Naive B cell (primary cell): ENCODE results near the gene GRIFIN. TPM values are rescaled to one million over a fixed set of nuclear protein-coding genes. Genes with fewer than 3 reads are reported as not detected.
A peak's percentile ranks its signal among the peaks of the same experiment; 100 is the strongest.

Experiments
- ATAC-seq, 2 donors: fragments of 150-1000 bp; cut with Tn5 transposase; 2 replicates each; pipeline ENCODE4 v1.10.0; 2021; ENCODE audit warnings: low read depth in 2 of 2, mild to moderate bottlenecking in 2 of 2, moderate library complexity in 2 of 2
- DNase-seq: peaks from one replicate; pipeline ENCODE4 v3.0.0; 2022
- H3K27ac Mint-ChIP-seq, 6 donors: one replicate each; pipeline ENCODE4 v1.8.0; 2020 to 2022; ENCODE audit warnings: mild to moderate bottlenecking in 6 of 6, mixed read lengths in 6 of 6, moderate library complexity in 5 of 6, inconsistent platforms in 2 of 6
- H3K27me3 Mint-ChIP-seq, 3 donors: one replicate each; pipeline ENCODE4 v1.8.0; 2021 to 2022; ENCODE audit warnings: mixed read lengths in 3 of 3, mild to moderate bottlenecking in 1 of 3
- H3K36me3 Mint-ChIP-seq, 2 donors: one replicate each; pipeline ENCODE4 v1.8.0; 2020 to 2022; ENCODE audit warnings: mixed read lengths in 2 of 2, inconsistent platforms in 1 of 2, mild to moderate bottlenecking in 1 of 2
- H3K4me1 Mint-ChIP-seq, 3 donors: one replicate each; pipeline ENCODE4 v1.8.0; 2020 to 2022; ENCODE audit warnings: mixed read lengths in 3 of 3, inconsistent platforms in 1 of 3, mild to moderate bottlenecking in 1 of 3, moderate library complexity in 1 of 3
- H3K4me3 Mint-ChIP-seq, 8 donors: one replicate each; pipeline ENCODE4 v1.8.0; 2020 to 2022; ENCODE audit warnings: mild to moderate bottlenecking in 8 of 8, mixed read lengths in 8 of 8, moderate library complexity in 8 of 8, inconsistent platforms in 2 of 8
- H3K9me3 Mint-ChIP-seq, 7 donors: one replicate each; pipeline ENCODE4 v1.8.0; 2020 to 2022; ENCODE audit warnings: mixed read lengths in 7 of 7, mild to moderate bottlenecking in 5 of 7, inconsistent platforms in 2 of 7, moderate library complexity in 1 of 7
- polyA plus RNA-seq, 6 donors: library from polyadenylated mRNA; unstranded; fragments of 300-500 nt; fragmentation: Illumina TruSeq; gene quantifications; one replicate each; pipeline ENCODE4 v1.2.3, GENCODE V29; 2021; ENCODE audit warnings: low read depth in 6 of 6

The GRIFIN gene
- polyA plus RNA-seq, 6 donors from 2014 or later, result not detected

DNA sequence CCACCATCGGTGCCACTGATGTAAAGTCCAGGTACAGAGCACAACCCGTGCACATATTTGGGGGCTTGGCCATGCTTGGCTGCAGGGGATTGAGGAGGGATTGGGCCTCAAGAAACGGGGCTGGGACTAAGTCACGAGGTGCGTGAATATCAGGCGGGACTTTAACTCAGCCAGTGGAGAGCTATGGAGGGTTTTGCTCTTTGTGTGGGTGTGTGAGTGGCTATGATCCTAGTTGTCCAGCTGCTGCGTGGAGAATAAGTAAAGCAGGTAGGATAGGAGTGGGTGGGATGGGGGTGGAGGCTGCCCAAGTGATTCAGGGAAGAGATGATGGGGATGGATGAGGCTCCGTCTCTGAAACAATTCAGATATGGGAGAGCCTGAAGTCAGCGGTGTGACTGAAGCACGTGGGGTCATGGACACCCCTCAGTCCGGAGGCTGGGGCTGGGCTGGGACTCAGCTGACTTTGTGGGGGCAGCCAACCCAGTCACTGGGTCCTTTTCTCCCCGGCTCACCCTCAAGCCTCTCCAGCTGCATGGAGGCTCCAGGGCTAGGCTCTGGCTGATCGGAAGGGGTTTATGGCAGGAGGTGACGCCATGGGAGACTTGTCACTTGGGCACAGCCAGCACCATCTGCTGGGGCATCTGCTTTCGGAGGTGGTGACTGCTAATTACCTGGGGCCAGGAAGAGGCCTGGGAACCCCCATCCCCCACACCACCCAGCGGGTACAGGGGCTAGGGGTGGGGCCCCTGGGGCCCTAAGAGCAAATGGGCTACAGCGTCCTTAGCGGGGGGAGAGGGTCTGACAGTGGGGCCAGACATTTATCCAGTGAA is 41.7 kb upstream of the GRIFIN start:
- peak overlapping the region; percentile 4 to 95 (median 86) for H3K27ac Mint-ChIP-seq
- peaks cover 32 to 45% (median 40%) of the 10 kb centered on the region in 3 donors for H3K4me1 Mint-ChIP-seq
- no peak for ATAC-seq
- H3K9me3 Mint-ChIP-seq, result no peaks in the 10 kb centered on the region
- no peaks in the 10 kb centered on the region for H3K27me3 Mint-ChIP-seq
- peaks cover 0 to 10% of the 10 kb centered on the region in 2 donors for H3K36me3 Mint-ChIP-seq
- DNase-seq, result no peak
- H3K4me3 Mint-ChIP-seq, result peak overlapping the region; percentile 65 to 88 (median 81)

- peaks cover 34 to 45% (median 40%) of the 10 kb centered on the region in 3 donors for H3K4me1 Mint-ChIP-seq
- H3K36me3 Mint-ChIP-seq, result peaks cover 0 to 5% of the 10 kb centered on the region in 2 donors
- DNase-seq, result no peak
- H3K27ac Mint-ChIP-seq, result peak overlapping the region in 2 of 6 donors; percentile 7 to 42
- no peak for ATAC-seq
- no peaks in the 10 kb centered on the region for H3K27me3 Mint-ChIP-seq
- H3K9me3 Mint-ChIP-seq, result no peaks in the 10 kb centered on the region
- peak overlapping the region in 2 of 8 donors; percentile 9 to 85 for H3K4me3 Mint-ChIP-seq
Observed at GRCh38 chr7:2517026-2517425, 40.8 kb upstream of the GRIFIN start.

DNA sequence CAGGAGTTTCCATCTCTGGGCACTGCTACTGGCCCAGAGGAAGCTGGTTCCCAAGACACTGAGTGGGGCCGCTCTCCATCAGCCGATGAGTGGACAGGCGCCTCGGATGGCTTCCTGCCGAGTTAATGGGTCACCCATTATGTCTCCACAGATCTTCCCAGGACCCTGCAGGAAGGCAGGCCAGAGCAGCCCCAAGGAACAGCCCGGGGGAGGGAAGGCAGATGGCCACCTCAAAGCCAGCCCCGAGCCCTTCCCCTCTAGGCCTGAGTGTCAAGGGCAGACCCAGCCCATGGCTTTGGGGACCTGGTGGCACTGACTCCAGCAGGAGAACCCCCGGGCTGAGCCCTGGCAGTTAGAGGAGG is 40.0 kb upstream of the GRIFIN start:
- ATAC-seq, result no peak
- H3K36me3 Mint-ChIP-seq, result no peaks in the 10 kb centered on the region
- peak overlapping the region in 3 of 6 donors; percentile 36 to 39 (median 38) for H3K27ac Mint-ChIP-seq
- H3K9me3 Mint-ChIP-seq, result no peaks in the 10 kb centered on the region
- H3K27me3 Mint-ChIP-seq, result no peaks in the 10 kb centered on the region
- H3K4me1 Mint-ChIP-seq, result peaks cover 33 to 46% (median 40%) of the 10 kb centered on the region in 3 donors
- peak overlapping the region in 1 of 8 donors; percentile 77 for H3K4me3 Mint-ChIP-seq
- DNase-seq, result no peak

GRCh38 chr7:2515424-2516193 is 39.4 kb upstream of the GRIFIN start:
- H3K9me3 Mint-ChIP-seq, result no peaks in the 10 kb centered on the region
- H3K36me3 Mint-ChIP-seq, result no peaks in the 10 kb centered on the region
- ATAC-seq, result no peak
- no peaks in the 10 kb centered on the region for H3K27me3 Mint-ChIP-seq
- H3K27ac Mint-ChIP-seq, result peak overlapping the region in 1 of 6 donors; percentile 39
- no peak for DNase-seq
- H3K4me3 Mint-ChIP-seq, result peak overlapping the region in 1 of 8 donors; percentile 33
- peaks cover 34 to 51% (median 42%) of the 10 kb centered on the region in 3 donors for H3K4me1 Mint-ChIP-seq

DNA sequence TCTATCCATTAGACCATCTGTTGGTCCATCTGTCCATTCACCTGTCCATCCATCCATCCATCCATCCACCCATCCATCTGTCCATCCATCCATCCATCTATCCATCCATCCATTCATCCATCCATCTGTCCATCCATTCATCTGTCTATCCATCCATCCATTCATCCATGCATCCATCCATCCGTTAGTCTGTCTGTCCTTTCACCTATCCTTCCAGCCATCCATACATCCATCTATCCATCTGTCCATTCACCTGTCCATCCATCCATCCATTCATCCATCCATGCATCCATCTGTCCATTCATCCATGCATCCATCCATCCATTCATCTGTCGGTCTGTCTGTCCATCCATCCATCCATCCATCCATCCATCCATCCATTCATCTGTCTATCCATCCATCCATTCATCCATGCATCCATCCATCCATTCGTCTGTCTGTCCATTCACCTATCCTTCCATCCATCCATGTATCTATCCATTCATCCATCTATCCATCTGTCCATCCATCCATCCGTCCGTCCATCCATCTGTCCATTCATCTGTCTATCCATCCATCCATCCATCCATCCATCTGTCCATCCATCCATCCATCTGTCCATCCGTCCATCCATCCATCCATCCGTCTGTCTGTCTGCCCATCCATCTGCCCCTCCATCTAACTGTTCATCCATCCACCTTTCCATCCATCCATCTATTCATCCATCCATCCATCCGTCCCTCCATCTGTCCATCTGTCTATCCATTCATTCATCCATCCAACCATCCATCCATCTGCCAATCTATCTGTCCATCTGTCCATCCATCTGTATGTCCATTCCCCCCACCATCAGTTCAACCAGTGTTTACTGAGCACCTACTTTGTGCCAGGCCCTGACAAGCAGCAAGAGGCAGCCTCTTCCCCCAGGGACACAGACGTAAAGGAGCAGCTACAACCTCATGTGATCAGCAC is 38.5 kb upstream of the GRIFIN start:
- Mint-ChIP-seq H3K4me1 (peaks cover 39 to 53% (median 51%) of the 10 kb centered on the region in 3 donors), H3K36me3 (no peaks in the 10 kb centered on the region), H3K27ac (no peak overlapping the region), H3K9me3 (no peaks in the 10 kb centered on the region), H3K27me3 (no peaks in the 10 kb centered on the region), H3K4me3 (no peak overlapping the region)
- DNase-seq (no peak), ATAC-seq (no peak)

- no peak for ATAC-seq
- peak overlapping the region in 3 of 6 donors; percentile 99 to 100 (median 100) for H3K27ac Mint-ChIP-seq
- peak overlapping the region in 1 of 8 donors; percentile 79 for H3K4me3 Mint-ChIP-seq
- peaks cover 49 to 64% (median 61%) of the 10 kb centered on the region in 3 donors for H3K4me1 Mint-ChIP-seq
- no peaks in the 10 kb centered on the region for H3K9me3 Mint-ChIP-seq
- no peaks in the 10 kb centered on the region for H3K36me3 Mint-ChIP-seq
- no peak for DNase-seq
- no peaks in the 10 kb centered on the region for H3K27me3 Mint-ChIP-seq
Observed at GRCh38 chr7:2513702-2514101, 37.5 kb upstream of the GRIFIN start.

- Mint-ChIP-seq H3K4me1 (peaks cover 50 to 65% (median 62%) of the 10 kb centered on the region in 3 donors), H3K9me3 (no peaks in the 10 kb centered on the region), H3K4me3 (peak overlapping the region in 7 of 8 donors; percentile 79 to 90 (median 87)), H3K27ac (peak overlapping the region in 5 of 6 donors; percentile 99 to 100 (median 100)), H3K27me3 (no peaks in the 10 kb centered on the region), H3K36me3 (no peaks in the 10 kb centered on the region)
- DNase-seq (no peak), ATAC-seq (no peak)
Observed at GRCh38 chr7:2512713-2513112, 36.5 kb upstream of the GRIFIN start.

- Mint-ChIP-seq H3K36me3 (no peaks in the 10 kb centered on the region), H3K4me3 (peak overlapping the region; percentile 79 to 90 (median 88)), H3K27me3 (no peaks in the 10 kb centered on the region), H3K4me1 (peaks cover 53 to 63% (median 62%) of the 10 kb centered on the region in 3 donors), H3K9me3 (no peaks in the 10 kb centered on the region), H3K27ac (peak overlapping the region in 5 of 6 donors; percentile 99 to 100 (median 100))
- ATAC-seq (peak; percentile 22 to 29), DNase-seq (peak; percentile 65)
Observed at GRCh38 chr7:2512179-2512661, 36.0 kb upstream of the GRIFIN start.

DNA sequence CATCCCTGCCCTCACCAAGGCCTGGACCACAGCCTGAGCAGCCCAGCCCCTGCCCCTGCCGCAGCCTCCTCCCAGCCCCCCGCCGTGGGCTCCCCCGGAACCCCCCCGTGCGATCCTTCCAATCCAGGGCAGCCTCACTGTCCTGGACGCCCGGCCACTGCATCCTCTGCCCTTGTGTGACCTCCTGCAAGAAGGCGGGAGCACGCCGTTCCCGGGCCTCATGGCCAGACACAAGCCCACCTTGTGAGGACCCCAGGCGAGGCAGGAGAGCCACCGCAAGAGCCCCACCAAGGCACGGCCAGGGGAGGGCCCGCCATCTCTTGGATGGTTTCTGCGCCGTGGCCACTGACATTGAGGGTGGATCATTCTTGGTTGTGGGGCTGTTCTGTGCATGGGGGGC is 35.6 kb upstream of the GRIFIN start:
- H3K27ac Mint-ChIP-seq, result peak overlapping the region in 5 of 6 donors; percentile 99 to 100 (median 100)
- no peaks in the 10 kb centered on the region for H3K9me3 Mint-ChIP-seq
- no peak for ATAC-seq
- H3K36me3 Mint-ChIP-seq, result no peaks in the 10 kb centered on the region
- no peaks in the 10 kb centered on the region for H3K27me3 Mint-ChIP-seq
- no peak for DNase-seq
- H3K4me3 Mint-ChIP-seq, result peak overlapping the region; percentile 79 to 90 (median 88)
- H3K4me1 Mint-ChIP-seq, result peaks cover 53 to 65% (median 60%) of the 10 kb centered on the region in 3 donors

DNA sequence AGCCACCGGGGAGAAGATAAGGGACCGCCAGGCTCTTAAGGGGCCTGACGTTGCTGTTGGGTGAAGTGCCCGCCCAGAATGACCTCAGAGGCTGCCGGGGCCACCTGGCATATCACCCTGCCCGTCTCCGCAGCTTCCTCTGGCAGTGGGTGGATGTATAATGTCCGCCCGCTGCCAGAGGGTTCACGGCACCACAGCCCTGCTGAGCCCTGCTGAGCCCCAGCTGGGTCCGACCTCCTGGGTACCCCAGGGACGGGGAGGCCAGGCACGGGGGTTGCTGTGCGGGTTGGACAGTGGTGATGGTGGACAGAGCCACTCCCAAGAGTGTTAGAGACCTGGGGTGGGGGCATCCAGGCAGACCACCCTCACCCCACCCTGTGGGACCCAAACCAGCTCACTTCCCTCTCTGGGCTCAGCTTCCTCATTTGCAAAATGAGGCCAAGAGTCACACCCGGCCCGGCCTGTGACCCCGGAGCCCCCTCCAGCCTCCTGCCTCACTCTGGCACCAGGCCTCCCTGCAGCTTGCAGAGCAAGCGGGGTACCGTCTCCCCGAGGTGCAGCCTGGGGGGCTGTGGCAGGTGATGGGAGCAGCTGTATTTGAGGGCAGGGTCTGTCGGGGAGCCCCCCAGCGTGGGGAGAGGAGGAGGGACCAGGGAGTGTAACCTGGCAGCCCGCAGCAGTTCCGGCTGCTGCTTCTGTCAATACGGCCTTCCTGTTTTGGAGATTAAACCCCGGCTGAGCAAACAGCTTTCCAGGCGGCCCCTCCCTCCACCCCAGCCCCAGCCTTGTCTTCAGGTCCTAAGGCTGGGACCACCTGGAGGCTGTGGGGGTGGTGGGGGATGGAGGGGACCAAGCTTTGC is 34.9 kb upstream of the GRIFIN start:
- ATAC-seq (peak; percentile 59 to 61), DNase-seq (peak; percentile 96)
- Mint-ChIP-seq H3K4me1 (peaks cover 53 to 65% (median 64%) of the 10 kb centered on the region in 3 donors), H3K36me3 (no peaks in the 10 kb centered on the region), H3K9me3 (no peaks in the 10 kb centered on the region), H3K27me3 (no peaks in the 10 kb centered on the region), H3K27ac (peak overlapping the region in 5 of 6 donors; percentile 99 to 100 (median 100)), H3K4me3 (peak overlapping the region; percentile 79 to 90 (median 88))

GRCh38 chr7:2510130-2510776 is 34.1 kb upstream of the GRIFIN start:
- H3K4me1 Mint-ChIP-seq, result peaks cover 53 to 65% (median 65%) of the 10 kb centered on the region in 3 donors
- H3K36me3 Mint-ChIP-seq, result no peaks in the 10 kb centered on the region
- H3K4me3 Mint-ChIP-seq, result peak overlapping the region; percentile 79 to 90 (median 88)
- no peaks in the 10 kb centered on the region for H3K9me3 Mint-ChIP-seq
- ATAC-seq (no peak), DNase-seq (no peak)
- H3K27ac Mint-ChIP-seq, result peak overlapping the region in 5 of 6 donors; percentile 99 to 100 (median 100)
- no peaks in the 10 kb centered on the region for H3K27me3 Mint-ChIP-seq
